HepG2 (cell line): ENCODE data around the gene DPEP1. TPM values are rescaled to one million over a fixed set of nuclear protein-coding genes. Genes with fewer than 3 reads are reported as not detected.

Experiments used
- ATF7-NPFF ChIP-seq: sonication (generic); formaldehyde crosslinking; IDR thresholded peaks from 2 replicates; pipeline ENCODE4 v1.8.1; 2023; ENCODE audit warnings: mild to moderate bottlenecking, low read depth, missing genetic modification reagents, moderate library complexity
- HES4 ChIP-seq: sonication (generic); formaldehyde crosslinking; IDR thresholded peaks from 2 replicates; pipeline ENCODE4 v1.9.0; 2021; ENCODE audit warnings: mild to moderate bottlenecking, missing genetic modification reagents, borderline replicate concordance
- HMG20A ChIP-seq: IDR thresholded peaks from 2 replicates; pipeline ENCODE4 v1.6.1; 2016; ENCODE audit warnings: borderline replicate concordance
- HOXA7 ChIP-seq: sonication (generic); formaldehyde crosslinking; IDR thresholded peaks from 2 replicates; pipeline ENCODE4 v1.8.1; 2022; ENCODE audit warnings: mild to moderate bottlenecking, missing genetic modification reagents, moderate library complexity
- KAT8 ChIP-seq: IDR thresholded peaks from 2 replicates; pipeline ENCODE4 v1.6.1; 2016; ENCODE audit warnings: missing genetic modification reagents, missing compliant biosample characterization
- NFRKB ChIP-seq: fragments of 450-650 bp; IDR thresholded peaks from 2 replicates; pipeline ENCODE4 v1.6.1; 2017
- PHF20 ChIP-seq: sonication (generic); formaldehyde crosslinking; IDR thresholded peaks from 2 replicates; pipeline ENCODE4 v1.5.0; 2020; ENCODE audit warnings: mild to moderate bottlenecking, missing genetic modification reagents
- STAT5B ChIP-seq: sonication (generic); formaldehyde crosslinking; IDR thresholded peaks from 2 replicates; pipeline ENCODE4 v1.4.0; 2020; ENCODE audit warnings: missing genetic modification reagents
- TMF1 ChIP-seq: sonication (generic); formaldehyde crosslinking; IDR thresholded peaks from 2 replicates; pipeline ENCODE4 v1.8.1; 2022; ENCODE audit warnings: low read depth, missing genetic modification reagents
- ZBTB7A ChIP-seq: sonication (generic); formaldehyde crosslinking; IDR thresholded peaks from 2 replicates; pipeline ENCODE4 v1.8.0; 2022; ENCODE audit warnings: mild to moderate bottlenecking, missing genetic modification reagents
- ZNF30 ChIP-seq: sonication (generic); formaldehyde crosslinking; IDR thresholded peaks from 2 replicates; pipeline ENCODE4 v1.5.0; 2020; ENCODE audit warnings: mild to moderate bottlenecking, missing genetic modification reagents
- ZNF33B ChIP-seq: sonication (generic); formaldehyde crosslinking; IDR thresholded peaks from 2 replicates; pipeline ENCODE4 v1.5.1; 2020; ENCODE audit warnings: mild to moderate bottlenecking, missing genetic modification reagents
- ZNF484 ChIP-seq: sonication (generic); formaldehyde crosslinking; IDR thresholded peaks from 2 replicates; pipeline ENCODE4 v1.5.1; 2020; ENCODE audit warnings: mild to moderate bottlenecking, low read depth, missing genetic modification reagents, borderline replicate concordance
- ZNF746 ChIP-seq: sonication (generic); formaldehyde crosslinking; IDR thresholded peaks from 2 replicates; pipeline ENCODE4 v1.8.0; 2022; ENCODE audit warnings: mild to moderate bottlenecking, missing genetic modification reagents
- ZNF777 ChIP-seq: sonication (generic); formaldehyde crosslinking; IDR thresholded peaks from 2 replicates; pipeline ENCODE4 v1.4.0; 2020; ENCODE audit warnings: missing genetic modification reagents
- ZNF788 ChIP-seq: sonication (generic); formaldehyde crosslinking; IDR thresholded peaks from 2 replicates; pipeline ENCODE4 v1.5.0; 2020; ENCODE audit warnings: mild to moderate bottlenecking, missing genetic modification reagents, borderline replicate concordance
- ZNF891 ChIP-seq: sonication (generic); formaldehyde crosslinking; IDR thresholded peaks from 2 replicates; pipeline ENCODE4 v1.5.0; 2020; ENCODE audit warnings: mild to moderate bottlenecking, missing genetic modification reagents
- ZSCAN20 ChIP-seq: sonication (generic); formaldehyde crosslinking; IDR thresholded peaks from 2 replicates; pipeline ENCODE4 v1.4.0; 2020; ENCODE audit warnings: missing genetic modification reagents, mild to moderate bottlenecking, borderline replicate concordance
- ZSCAN30 ChIP-seq: sonication (generic); formaldehyde crosslinking; IDR thresholded peaks from 2 replicates; pipeline ENCODE4 v1.5.0; 2020; ENCODE audit warnings: mild to moderate bottlenecking, missing genetic modification reagents
- polyA plus RNA-seq, 8 experiments: library from polyadenylated mRNA; depleted of rRNA in 3 of 8; stranded (reverse) in 7 of 8; unstranded in 1 of 8; fragments of >200 nt; fragmentation: Illumina TruSeq in 4 of 8; extraction: Trizol in 4 of 8; gene quantifications; 2 replicates each; pipeline versions ENCODE4 v1.2.1 to v1.2.3, GENCODE V29; 2011 to 2016; ENCODE audit warnings: low read depth in 4 of 8, missing spikeins in 1 of 8, mixed read lengths in 1 of 8; ENCODE audit not compliant: insufficient read depth in 1 of 8
- total RNA-seq, 5 experiments: library from RNA; depleted of rRNA; stranded (reverse); fragments of >200 nt; fragmentation: Illumina TruSeq; extraction: Trizol; gene quantifications; 2 replicates each; pipeline ENCODE4 v1.2.3, GENCODE V29; 2016; ENCODE audit warnings: low read depth in 1 of 5
- TF ChIP-seq, protein P1 (sequence below): IDR thresholded peaks from 2 replicates; pipeline ENCODE4 v1.4.0; 2020; ENCODE audit warnings: mild to moderate bottlenecking, missing genetic modification reagents
- TF ChIP-seq, protein P2 (sequence below): IDR thresholded peaks from 2 replicates; pipeline ENCODE4 v1.6.1; 2016
- TF ChIP-seq, protein P3 (sequence below): sonication (generic); formaldehyde crosslinking; IDR thresholded peaks from 2 replicates; pipeline ENCODE4 v1.5.1; 2020; ENCODE audit warnings: missing genetic modification reagents, mild to moderate bottlenecking, borderline replicate concordance
- TF ChIP-seq, protein P4 (sequence below): sonication (generic); formaldehyde crosslinking; IDR thresholded peaks from 2 replicates; pipeline ENCODE4 v1.5.1; 2020; ENCODE audit warnings: mild to moderate bottlenecking, missing genetic modification reagents, moderate library complexity

DPEP1 gene
- total and polyA plus RNA-seq, 2 of the 13 experiments (the other 11 are each of a cell fraction or from before 2014, with no cell fraction given), result 37.6 to 52.2 TPM

DNA sequence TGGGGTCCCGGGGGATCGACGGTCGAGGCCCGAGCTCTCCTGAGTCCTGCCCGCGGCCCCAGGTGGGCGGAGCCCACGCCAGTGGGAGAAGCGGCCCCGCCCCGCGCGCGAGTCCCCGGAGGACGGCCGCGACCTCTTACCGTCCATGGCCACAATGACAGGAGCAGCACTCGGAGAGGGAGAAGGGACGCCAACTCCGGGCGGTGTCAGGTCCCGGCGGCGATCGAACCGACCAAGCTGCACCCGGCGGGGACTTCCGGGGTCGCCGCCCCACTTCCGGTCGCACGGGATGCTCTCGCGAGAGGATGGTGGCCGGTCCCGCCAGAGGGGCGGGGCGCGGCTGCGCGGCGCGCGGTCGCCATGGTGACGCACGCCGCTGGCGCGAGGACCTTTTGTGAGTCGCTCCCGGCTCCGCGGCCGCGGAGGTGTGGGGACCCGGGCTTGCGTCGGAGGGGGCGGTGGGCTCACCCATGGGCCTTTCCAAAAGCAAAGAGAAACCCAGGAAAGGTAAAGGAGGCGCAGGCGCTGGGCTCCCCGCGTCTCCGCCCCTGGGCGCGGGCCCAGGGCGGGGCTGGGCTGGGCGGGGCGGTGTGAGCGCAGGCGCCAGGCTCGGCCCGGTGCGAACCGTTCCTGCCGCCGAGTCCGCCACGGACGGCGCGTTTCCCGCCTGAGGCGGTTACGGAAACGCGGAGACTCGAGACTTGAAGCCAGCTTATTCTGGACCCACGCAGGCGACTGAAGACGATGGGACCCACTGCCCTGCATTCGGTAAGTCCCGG is 44.2 kb downstream of the DPEP1 start, which contains the start of the genes CHMP1A and SPATA33 (continued):
- TF ChIP-seq, protein P1, sequence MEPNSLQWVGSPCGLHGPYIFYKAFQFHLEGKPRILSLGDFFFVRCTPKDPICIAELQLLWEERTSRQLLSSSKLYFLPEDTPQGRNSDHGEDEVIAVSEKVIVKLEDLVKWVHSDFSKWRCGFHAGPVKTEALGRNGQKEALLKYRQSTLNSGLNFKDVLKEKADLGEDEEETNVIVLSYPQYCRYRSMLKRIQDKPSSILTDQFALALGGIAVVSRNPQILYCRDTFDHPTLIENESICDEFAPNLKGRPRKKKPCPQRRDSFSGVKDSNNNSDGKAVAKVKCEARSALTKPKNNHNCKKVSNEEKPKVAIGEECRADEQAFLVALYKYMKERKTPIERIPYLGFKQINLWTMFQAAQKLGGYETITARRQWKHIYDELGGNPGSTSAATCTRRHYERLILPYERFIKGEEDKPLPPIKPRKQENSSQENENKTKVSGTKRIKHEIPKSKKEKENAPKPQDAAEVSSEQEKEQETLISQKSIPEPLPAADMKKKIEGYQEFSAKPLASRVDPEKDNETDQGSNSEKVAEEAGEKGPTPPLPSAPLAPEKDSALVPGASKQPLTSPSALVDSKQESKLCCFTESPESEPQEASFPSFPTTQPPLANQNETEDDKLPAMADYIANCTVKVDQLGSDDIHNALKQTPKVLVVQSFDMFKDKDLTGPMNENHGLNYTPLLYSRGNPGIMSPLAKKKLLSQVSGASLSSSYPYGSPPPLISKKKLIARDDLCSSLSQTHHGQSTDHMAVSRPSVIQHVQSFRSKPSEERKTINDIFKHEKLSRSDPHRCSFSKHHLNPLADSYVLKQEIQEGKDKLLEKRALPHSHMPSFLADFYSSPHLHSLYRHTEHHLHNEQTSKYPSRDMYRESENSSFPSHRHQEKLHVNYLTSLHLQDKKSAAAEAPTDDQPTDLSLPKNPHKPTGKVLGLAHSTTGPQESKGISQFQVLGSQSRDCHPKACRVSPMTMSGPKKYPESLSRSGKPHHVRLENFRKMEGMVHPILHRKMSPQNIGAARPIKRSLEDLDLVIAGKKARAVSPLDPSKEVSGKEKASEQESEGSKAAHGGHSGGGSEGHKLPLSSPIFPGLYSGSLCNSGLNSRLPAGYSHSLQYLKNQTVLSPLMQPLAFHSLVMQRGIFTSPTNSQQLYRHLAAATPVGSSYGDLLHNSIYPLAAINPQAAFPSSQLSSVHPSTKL (CRISPR knock-in tag), result peak; percentile 65
- TF ChIP-seq TMF1 (CRISPR knock-in tag) (peak; percentile 19; the same call in 1 of the 2 replicates), ZNF30 (CRISPR knock-in tag) (peak; percentile 67; the same call in 1 of the 2 replicates), NFRKB (no peak), PHF20 (CRISPR knock-in tag) (peak; percentile 92), HOXA7 (CRISPR knock-in tag) (no peak), ZNF777 (peak; percentile 12; the same call in 1 of the 2 replicates), ZSCAN20 (peak; percentile 14; the same call in 1 of the 2 replicates), ZNF33B (CRISPR knock-in tag) (no peak; the same call in 1 of the 2 replicates), ZBTB7A (CRISPR knock-in tag) (peak; percentile 79; the same call in 1 of the 2 replicates), ZNF484 (CRISPR knock-in tag) (no peak), KAT8 (CRISPR knock-in tag) (peak; percentile 96), HES4 (CRISPR knock-in tag) (peak; percentile 87; the same call in 1 of the 2 replicates), ZNF746 (no peak; the same call in 1 of the 2 replicates), ZNF788 (CRISPR knock-in tag) (peak; percentile 50; the same call in 1 of the 2 replicates), HMG20A (no peak), ZSCAN30 (CRISPR knock-in tag) (peak; percentile 80; the same call in 1 of the 2 replicates), ZNF891 (CRISPR knock-in tag) (no peak), STAT5B (no peak), ATF7-NPFF (CRISPR knock-in tag) (peak; percentile 63; the same call in 1 of the 2 replicates)
- TF ChIP-seq, protein P2, sequence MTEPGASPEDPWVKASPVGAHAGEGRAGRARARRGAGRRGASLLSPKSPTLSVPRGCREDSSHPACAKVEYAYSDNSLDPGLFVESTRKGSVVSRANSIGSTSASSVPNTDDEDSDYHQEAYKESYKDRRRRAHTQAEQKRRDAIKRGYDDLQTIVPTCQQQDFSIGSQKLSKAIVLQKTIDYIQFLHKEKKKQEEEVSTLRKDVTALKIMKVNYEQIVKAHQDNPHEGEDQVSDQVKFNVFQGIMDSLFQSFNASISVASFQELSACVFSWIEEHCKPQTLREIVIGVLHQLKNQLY (CRISPR knock-in tag), result peak; percentile 31; the same call in 1 of the 2 replicates
- TF ChIP-seq, protein P3, sequence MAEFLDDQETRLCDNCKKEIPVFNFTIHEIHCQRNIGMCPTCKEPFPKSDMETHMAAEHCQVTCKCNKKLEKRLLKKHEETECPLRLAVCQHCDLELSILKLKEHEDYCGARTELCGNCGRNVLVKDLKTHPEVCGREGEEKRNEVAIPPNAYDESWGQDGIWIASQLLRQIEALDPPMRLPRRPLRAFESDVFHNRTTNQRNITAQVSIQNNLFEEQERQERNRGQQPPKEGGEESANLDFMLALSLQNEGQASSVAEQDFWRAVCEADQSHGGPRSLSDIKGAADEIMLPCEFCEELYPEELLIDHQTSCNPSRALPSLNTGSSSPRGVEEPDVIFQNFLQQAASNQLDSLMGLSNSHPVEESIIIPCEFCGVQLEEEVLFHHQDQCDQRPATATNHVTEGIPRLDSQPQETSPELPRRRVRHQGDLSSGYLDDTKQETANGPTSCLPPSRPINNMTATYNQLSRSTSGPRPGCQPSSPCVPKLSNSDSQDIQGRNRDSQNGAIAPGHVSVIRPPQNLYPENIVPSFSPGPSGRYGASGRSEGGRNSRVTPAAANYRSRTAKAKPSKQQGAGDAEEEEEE (CRISPR knock-in tag), result no peak; the same call in 1 of the 2 replicates
- TF ChIP-seq, protein P4, sequence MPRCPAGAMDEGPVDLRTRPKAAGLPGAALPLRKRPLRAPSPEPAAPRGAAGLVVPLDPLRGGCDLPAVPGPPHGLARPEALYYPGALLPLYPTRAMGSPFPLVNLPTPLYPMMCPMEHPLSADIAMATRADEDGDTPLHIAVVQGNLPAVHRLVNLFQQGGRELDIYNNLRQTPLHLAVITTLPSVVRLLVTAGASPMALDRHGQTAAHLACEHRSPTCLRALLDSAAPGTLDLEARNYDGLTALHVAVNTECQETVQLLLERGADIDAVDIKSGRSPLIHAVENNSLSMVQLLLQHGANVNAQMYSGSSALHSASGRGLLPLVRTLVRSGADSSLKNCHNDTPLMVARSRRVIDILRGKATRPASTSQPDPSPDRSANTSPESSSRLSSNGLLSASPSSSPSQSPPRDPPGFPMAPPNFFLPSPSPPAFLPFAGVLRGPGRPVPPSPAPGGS, result peak; percentile 97
